GM19043 (cell line): Measurements from ENCODE around the gene YIPF7.

Experiments
- ATAC-seq: cut with Tn5 transposase; IDR thresholded peaks from one replicate; pipeline ENCODE4 v1.9.1; 2021; ENCODE audit warnings: low read depth; ENCODE audit not compliant: unreplicated experiment

Gene YIPF7

DNA sequence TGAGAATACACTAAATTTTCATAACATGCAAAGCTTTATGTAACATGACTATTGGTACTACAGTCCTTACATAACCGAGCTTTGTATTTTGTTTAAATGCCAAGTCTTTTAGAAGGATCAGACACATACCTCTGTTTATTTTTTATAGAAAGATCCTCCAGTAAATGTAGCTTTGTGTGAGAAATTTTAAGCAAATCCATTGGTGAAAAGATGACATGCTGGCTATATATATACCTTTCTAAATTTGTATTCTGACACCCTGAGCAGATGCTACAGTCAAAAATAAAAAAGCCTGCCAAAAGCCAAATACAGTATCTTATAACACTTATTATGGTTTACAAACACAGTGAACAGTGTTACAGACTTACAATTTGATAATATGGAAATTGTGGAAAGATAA lies at the start of gene YIPF7:
TSS of gene YIPF7 (minus strand) at position 201 of the 400 bp plus-strand sequence. CDS start 1,525 bp downstream, outside the sequence.
- no peak for ATAC-seq

- no peak for ATAC-seq
Measured at GRCh38 chr4:44701037-44701436, 49.6 kb upstream of the YIPF7 start.

DNA sequence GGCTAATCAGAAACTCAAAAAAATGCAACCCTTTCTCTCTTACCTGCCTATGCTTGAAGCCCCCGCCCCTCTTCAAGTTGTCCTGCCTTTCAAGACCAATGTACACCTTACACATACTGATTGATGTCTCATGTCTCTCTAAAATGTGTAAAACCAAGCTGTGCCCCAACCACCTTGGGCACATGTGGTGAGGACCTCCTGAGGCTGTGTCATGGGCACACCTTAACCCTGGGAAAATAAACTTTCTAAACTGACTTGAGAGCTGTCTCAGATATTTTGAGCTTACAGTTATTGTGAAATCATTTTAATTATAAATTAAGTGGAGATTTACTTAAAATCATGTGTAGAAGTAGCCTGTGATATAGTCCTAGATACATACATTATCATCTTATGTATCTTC lies 49.0 kb upstream of the YIPF7 start:
- ATAC-seq: no peak

GRCh38 chr4:44684648-44685047 lies 33.2 kb upstream of the YIPF7 start:
- ATAC-seq: no peak

DNA sequence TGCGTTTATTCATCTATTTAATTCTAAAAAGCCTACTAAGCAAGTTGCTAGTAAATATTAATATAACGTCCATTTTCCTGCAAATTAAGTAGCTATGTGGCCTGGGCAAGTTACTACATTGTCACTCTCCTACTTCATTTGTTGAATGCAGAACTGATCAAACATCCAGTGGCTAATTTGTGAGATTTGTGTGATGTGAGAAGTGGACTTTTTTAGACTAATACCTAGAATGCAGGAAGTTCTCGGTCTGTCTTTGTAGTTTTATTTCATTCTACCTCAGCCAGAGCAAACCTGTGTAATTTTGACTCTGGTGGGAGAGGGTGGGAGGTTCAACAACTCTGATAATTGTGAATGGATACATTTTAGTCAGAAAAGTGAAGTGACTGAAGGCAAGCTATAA lies 27.6 kb upstream of the YIPF7 start:
- peak; percentile 0 for ATAC-seq

GRCh38 chr4:44678094-44679041 lies 26.9 kb upstream of the YIPF7 start, which contains the start of gene GUF1:
GUF1 (plus strand) TSS chr4:44678420; CDS start chr4:44678623, 203 bp downstream.
- peak; percentile 95 for ATAC-seq

DNA sequence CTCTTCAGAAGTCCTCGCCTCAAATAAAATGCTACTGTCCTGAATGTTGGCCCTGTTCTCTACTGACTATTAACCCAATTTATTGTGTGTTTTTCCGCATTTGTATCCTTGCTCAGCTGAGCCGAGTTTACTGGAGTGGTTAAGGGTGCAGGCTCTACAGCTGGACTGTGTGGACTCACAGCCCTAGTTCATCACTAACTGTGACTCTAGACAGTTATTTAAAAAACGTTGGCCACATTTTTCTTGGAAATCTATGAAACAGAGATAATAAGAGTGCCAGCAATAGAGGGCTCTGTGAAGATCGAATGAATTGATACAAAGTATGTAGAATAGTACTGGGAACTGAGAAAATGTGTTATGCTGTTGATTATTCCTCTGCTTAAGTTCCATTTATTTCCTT lies 23.9 kb upstream of the YIPF7 start:
- no peak for ATAC-seq

DNA sequence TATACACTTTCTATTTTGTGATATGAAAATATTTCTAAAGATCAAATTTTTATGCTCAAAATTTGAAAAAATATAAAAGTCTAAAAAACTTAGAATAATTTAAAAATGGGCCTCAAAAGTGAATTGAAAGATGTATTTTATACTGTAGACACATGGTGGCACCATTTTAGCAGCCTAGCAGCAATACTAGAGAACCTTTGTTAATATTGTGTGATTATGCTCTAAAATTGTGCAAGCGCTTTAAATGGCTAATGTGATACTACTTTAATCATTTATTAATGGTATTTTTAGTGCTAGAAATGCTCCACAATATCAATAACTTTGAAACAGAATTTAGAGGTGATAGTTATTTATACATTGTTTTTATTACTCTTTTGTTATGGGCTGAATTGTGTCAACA lies 23.0 kb upstream of the YIPF7 start:
- no peak for ATAC-seq

DNA sequence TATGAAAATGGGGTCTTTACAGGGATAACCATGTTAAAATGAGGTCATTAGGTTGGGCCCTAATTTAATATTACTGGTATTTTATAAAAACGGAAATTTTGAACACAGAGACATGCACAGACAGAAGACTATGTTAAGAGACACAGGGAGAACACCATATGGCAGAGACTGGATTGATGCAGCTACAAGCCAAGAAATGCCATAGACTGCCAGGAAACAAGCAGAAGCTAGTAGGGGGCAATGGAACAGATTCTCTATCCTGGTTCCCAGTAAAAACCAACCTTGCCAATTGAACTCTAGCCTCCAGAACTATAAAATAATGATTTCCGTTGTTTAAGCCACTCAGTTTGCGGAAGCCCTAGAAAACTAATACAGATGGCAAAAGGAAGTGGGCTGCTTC lies 20.2 kb upstream of the YIPF7 start:
- no peak for ATAC-seq

DNA sequence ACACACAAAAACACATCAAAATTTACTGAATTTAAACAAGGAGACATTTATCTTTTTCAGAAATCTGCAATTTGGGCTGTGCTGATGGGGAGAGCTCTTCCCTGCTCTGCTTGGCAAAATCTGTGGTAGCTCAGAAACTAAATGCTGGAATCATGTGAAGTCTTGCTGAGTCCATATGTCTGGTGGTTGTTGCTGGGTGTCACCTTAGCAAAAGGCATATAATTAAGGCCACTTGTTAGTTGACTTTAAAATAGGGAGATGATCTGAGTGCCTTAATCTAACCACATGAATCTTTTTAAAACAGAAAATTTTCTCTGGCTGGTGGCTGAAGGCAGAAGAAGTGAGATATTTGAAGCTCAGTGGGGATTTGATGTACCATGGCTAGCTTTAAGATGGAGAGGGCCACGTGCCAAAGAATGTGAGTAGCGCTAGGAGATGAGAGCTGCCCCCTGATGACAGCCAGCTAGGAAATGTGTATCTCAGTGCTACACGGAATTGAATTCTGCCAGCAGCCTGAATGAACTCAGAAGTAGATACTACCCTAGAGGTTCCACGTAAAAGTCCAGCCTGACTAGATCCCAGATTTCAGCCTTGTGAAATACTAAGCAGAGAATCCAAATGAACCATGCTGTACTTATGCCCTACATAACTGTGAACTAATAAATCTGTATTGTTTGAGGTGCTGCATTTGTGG lies 19.2 kb upstream of the YIPF7 start:
- ATAC-seq: no peak

DNA sequence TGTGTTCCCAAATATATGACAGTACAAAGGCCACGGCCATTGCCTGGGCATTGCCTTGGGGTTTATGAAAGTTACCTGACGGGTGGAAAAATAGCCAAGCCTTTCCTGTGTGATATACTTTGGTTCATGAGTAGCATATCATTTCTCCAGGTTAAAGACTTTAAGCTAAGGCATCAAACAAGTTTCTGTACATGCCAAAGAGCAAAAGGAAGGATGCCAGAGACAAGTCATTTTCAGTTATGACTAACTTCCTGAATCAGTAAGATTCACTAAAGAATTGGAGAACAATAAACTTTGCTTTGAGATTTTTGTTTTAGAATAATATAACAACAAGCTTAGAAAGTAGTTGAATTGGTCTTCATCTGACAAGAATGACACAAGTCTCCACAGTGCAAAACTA lies 17.1 kb upstream of the YIPF7 start:
- ATAC-seq: no peak

GRCh38 chr4:44663539-44664263 lies 12.3 kb upstream of the YIPF7 start:
- ATAC-seq: no peak

GRCh38 chr4:44662623-44663005 lies 11.2 kb upstream of the YIPF7 start:
- peak; percentile 59 for ATAC-seq

GRCh38 chr4:44661940-44662622 lies 10.7 kb upstream of the YIPF7 start:
- no peak for ATAC-seq

GRCh38 chr4:44660396-44660795 lies 9.0 kb upstream of the YIPF7 start:
- no peak for ATAC-seq

DNA sequence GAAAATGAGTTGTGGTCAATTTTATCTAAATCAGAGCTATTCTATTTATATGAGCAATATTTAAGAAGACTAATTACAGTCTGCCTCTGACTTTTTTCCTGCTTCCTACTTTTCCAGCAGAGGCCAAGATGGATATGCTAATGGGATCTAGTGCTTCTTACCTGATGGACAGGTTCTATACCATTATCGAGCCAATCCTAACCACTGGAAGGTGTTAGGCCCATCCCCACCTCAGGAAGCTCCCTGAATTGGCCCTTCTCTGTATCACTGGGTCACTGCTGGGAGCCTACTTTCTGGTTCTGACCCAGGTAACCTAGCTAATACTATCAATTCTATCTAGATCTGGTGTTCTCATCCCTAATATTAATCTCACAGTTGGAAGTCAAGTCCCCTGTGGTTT lies 577 bp upstream of the YIPF7 start:
- ATAC-seq: no peak

DNA sequence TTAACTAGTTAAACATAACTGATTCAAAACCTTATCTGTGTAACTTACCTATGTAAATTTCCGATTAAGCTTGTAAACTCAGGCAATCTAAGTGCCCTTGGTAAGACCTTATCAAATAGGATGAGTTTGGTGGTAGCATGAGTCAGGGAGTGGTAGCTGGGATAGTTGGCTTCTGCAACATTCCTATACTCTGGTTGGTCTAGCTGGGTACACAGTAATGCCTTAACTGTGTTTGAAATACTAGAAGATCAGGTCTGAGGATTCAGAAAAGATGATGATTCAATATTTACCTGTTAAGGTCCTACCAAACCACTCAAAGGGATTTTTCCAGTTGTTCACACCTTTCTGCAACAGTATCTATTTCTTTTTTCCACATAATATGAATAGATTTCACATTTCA lies 5.3 kb downstream of the YIPF7 start:
- ATAC-seq: no peak

GRCh38 chr4:44638091-44638490 lies 13.3 kb downstream of the YIPF7 start:
- ATAC-seq: no peak

DNA sequence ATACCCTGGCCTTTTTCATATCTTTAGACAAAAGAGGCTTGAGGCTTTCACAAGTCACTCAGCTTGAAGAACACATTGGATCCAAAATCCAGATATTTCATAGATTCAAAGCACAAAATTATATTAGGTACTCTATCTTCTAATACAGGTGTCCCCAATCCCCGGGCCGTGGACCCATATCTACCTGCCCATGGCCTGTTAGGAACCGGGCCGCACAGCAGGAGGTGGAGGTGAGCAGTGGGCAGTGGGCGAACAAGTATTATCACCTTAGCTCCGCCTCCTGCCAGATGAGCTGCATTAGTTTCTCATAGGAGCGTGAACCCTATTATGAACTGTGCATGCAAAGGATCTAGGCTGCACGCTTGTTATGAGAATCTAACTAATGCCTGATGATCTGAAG lies 18.7 kb downstream of the YIPF7 start:
- no peak for ATAC-seq

DNA sequence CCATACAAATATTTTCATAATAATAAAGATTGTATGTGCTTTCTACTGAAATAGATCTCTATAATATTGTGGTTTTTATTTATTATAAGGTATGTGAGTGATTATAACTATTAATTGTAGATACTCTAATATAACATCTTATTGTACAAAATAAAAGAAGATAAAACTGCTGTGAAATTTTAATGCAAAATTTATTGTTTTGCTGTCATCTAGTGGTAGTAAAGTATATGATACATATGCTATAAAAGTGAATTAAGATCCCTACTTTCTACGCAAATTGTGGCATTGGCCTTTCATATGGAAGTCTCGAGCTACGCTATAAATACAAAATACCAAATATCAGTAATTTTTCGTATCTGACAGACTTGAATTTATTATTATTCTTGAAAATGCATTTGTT lies 19.3 kb downstream of the YIPF7 start:
- no peak for ATAC-seq
